HG03469 (cell line): ENCODE results near the gene SORCS2.

Source experiments
- ATAC-seq: cut with Tn5 transposase; IDR thresholded peaks from one replicate; pipeline ENCODE4 v1.9.1; 2021; ENCODE audit warnings: mild to moderate bottlenecking, moderate library complexity, moderate number of reproducible peaks; ENCODE audit not compliant: unreplicated experiment

Gene SORCS2

GRCh38 chr4:7668271-7668670, 475.9 kb downstream of the SORCS2 start:
- ATAC-seq: no peak

- ATAC-seq: no peak
Observed at GRCh38 chr4:7668826-7669225, 476.5 kb downstream of the SORCS2 start.

DNA sequence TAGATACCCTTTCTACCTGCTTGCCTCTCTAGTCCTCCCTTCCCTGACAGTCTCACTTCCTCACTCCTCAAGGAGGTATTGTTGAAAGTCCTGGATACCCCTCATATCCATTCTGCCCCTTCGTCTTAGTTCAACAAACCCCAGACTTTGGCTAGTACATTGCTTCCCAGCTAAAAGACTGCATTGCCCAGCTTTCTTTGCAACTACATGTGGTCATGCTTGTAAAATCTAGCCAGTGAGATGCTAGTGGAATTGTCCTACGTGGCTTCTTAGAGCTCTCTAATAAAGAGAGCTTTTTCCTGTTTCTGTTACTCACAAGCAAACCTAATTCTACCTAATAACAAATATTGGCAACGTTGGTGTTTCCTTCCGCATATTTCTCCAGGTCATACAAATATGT, 480.3 kb downstream of the SORCS2 start:
- no peak for ATAC-seq

GRCh38 chr4:7673121-7673520, 480.8 kb downstream of the SORCS2 start:
- ATAC-seq: no peak

DNA sequence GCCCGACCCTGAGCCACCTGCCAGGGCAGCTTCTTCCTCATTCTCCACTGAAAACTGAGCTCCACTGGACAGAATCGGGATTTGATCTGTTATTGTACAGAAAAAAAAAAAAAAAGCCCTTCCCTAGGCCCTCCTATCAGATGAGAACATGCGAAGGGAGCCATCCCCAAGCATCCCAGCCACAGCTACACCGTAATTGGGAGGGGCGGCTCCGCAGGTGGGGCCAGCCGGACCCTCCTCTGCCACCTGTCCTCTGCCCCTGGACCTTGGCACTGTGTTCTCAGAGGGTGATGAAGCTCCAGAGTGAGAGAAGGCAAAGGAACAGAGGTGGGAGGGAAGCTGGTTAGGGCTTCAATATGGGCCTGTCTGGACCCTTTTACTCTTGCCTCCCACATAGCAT, 482.4 kb downstream of the SORCS2 start:
- no peak for ATAC-seq

GRCh38 chr4:7675136-7675535, 482.8 kb downstream of the SORCS2 start:
- no peak for ATAC-seq

GRCh38 chr4:7675612-7676320, 483.4 kb downstream of the SORCS2 start:
- no peak for ATAC-seq

- ATAC-seq: no peak
Observed at GRCh38 chr4:7676398-7676922, 484.1 kb downstream of the SORCS2 start.

- no peak for ATAC-seq
Observed at GRCh38 chr4:7677086-7677485, 484.7 kb downstream of the SORCS2 start.

GRCh38 chr4:7677799-7678301, 485.5 kb downstream of the SORCS2 start:
- ATAC-seq: no peak

GRCh38 chr4:7678318-7678852, 486.0 kb downstream of the SORCS2 start:
- ATAC-seq: no peak

GRCh38 chr4:7679406-7680040, 487.2 kb downstream of the SORCS2 start:
- no peak for ATAC-seq

- no peak for ATAC-seq
Observed at GRCh38 chr4:7680106-7680505, 487.8 kb downstream of the SORCS2 start.

GRCh38 chr4:7680731-7681130, 488.4 kb downstream of the SORCS2 start:
- ATAC-seq: no peak

DNA sequence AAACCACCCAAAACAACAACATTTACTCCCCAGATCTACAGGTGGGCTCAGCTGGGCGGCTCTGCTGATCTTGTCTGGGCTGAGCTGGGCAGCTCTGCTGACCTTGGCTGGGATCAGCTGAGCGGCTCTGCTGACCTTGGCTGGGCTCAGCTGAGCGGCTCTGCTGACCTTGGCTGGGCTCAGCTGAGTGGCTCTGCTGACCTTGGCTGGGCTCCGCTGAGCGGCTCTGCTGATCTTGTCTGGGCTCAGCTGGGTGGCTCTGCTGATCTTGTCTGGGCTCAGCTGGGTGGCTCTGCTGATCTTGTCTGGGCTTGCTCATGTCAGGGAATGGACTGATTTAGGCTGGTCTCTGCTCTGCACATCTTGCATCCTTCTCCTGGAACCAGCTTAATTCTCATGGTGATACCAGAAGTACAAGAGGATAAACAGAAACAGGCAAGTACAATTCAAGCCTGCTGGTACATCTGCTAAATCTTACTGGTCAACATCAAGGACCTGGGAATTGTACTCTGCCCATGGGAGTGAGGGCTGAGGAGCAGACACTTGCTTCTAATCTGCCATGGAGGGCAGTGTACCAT, 490.9 kb downstream of the SORCS2 start:
- ATAC-seq: no peak

DNA sequence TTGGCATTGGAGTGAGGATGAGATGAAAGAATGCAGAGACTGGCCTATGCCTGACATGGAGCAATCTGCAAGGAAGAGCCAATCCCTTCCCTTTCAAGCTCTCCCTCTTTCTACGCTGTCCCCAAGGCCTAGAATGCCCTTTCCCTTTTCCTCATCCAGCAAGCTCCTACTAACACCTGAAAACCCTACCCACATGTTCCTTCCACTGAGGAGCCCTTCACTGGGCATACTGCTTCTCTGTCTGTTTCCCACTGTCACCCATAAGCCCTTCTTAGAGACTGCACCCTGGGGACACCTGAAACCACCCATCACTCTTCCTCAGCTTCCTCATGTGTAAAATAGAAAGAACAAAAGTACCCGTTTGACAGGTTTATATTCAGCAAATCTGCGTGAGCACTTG, 492.0 kb downstream of the SORCS2 start:
- no peak for ATAC-seq

DNA sequence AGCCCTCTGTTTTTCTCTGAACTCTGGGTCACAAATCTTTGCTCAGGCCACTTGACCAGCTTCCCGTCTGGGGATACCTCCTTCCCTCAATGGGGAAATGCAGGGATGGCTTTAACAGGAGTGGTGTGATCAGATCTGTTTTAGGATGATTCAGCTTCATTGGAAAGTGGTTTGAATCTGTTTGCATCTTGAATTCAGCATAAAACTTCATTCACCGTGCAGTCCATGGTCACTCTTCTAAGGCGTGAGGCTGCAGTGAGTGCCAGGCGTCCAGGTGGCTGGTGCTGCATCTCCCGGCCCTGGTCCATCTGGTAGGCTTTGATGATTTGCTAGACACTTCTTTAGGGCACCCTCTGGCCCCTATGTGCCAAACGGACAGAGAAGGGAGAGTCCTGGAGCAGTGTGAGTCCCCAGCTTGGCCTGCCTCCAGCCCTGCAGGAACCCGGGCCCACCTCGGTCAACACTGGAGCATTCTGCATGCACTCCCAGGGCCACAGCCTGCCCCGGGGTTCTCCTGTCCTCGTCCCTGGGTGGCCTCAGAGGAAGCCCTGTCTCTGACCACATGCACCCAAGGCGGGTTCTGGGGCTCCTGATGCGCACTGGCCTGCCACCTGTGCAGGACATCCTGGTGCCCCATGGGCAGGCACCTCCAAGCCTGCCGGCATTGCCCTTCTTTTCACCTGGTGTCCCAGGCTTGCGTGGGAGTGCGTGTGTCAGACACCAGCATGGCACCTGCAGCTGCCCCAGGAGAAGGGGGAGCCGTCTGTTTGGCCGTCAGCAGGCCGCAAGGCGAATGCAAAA, 493.9 kb downstream of the SORCS2 start:
- ATAC-seq: no peak

- no peak for ATAC-seq
Observed at GRCh38 chr4:7687006-7687405, 494.7 kb downstream of the SORCS2 start.

- ATAC-seq: no peak
Observed at GRCh38 chr4:7687796-7688195, 495.5 kb downstream of the SORCS2 start.

DNA sequence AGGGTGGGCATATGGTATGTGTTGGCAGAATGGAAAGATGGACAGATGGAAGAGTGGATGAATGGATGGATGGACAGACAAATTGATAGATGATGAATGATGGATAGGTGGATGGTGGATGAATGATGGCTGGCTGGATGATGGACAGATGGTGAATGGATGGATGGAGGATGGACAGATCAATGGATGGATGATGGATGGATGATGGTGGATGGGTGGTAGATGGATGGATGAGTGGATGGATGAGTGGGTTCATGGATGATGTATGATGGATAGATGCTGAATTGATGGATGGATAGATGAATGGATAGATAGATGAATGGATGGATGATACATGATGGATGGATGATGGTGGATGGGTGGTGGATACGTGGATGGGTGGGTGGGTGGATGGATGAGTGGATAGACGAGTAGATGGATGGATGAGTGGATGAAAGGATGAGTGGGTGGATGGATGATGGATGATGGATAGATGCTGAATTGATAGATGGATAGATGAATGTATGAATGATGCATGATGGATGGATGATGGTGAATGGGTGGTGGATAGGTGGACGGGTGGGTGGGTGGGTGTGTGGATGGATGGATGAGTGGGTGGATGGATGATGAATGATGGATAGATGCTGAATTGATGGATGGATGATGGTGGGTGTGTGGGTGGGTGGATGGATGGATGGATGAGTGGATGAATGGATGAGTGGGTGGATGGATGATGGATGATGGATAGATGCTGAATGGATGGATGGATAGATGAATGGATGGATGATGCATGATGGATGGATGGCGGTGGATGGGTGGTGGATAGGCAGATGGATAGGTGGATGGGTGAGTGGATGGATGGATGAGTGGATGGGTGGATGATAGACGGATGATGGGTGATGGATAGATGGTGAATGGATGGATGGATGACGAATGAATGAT, 497.7 kb downstream of the SORCS2 start:
- no peak for ATAC-seq
